CD14-positive monocyte (primary cell): ENCODE results near the gene ERGIC1. TPM values are rescaled to one million over a fixed set of nuclear protein-coding genes. Genes with fewer than 3 reads are reported as not detected.

Source experiments
- DNase-seq, 3 donors: peaks; one replicate each; pipeline ENCODE4 v3.0.0-alpha.2; 2011 to 2022
- H2AFZ ChIP-seq: 2 replicates; pipeline ENCODE4 v1.6.0; 2012; ENCODE audit warnings: mild to moderate bottlenecking, low read depth, low read length, inconsistent platforms; ENCODE audit not compliant: insufficient read depth, poor library complexity, severe bottlenecking
- H3K27ac ChIP-seq, 2 donors: 1 replicate in 1 of 2; 2 replicates in 1 of 2; pipeline ENCODE4 v1.5.1; 2012 to 2013; ENCODE audit warnings: low read length in 2 of 2, control low read depth in 1 of 2, inconsistent platforms in 1 of 2, low read depth in 1 of 2, mild to moderate bottlenecking in 1 of 2
- H3K27me3 ChIP-seq, 2 donors: one replicate each; pipeline versions ENCODE4 v1.6.0 to v1.6.1; 2011 to 2013; ENCODE audit warnings: low read length in 2 of 2; ENCODE audit not compliant: control insufficient read depth in 2 of 2, insufficient read depth in 2 of 2
- H3K36me3 ChIP-seq, 2 donors: replicated peaks in 1 of 2; 1 replicate in 1 of 2; 2 replicates in 1 of 2; pipeline versions ENCODE4 v1.5.1 to v1.6.1; 2012 to 2013; ENCODE audit warnings: low read length in 2 of 2, control low read depth in 1 of 2, inconsistent platforms in 1 of 2, mild to moderate bottlenecking in 1 of 2; ENCODE audit not compliant: insufficient read depth in 2 of 2, control insufficient read depth in 1 of 2
- H3K4me1 ChIP-seq, 2 donors: 1 replicate in 1 of 2; 2 replicates in 1 of 2; pipeline versions ENCODE4 v1.5.1 to v1.6.1; 2012 to 2013; ENCODE audit warnings: low read length in 2 of 2, control low read depth in 1 of 2, inconsistent platforms in 1 of 2, mild to moderate bottlenecking in 1 of 2, moderate library complexity in 1 of 2; ENCODE audit not compliant: insufficient read depth in 2 of 2, control insufficient read depth in 1 of 2
- H3K4me2 ChIP-seq: replicated peaks from 2 replicates; pipeline ENCODE3; 2012; ENCODE audit warnings: low read length, moderate library complexity, mild to moderate bottlenecking; ENCODE audit not compliant: poor library complexity, severe bottlenecking; ENCODE audit errors: extremely low read depth
- H3K4me3 ChIP-seq, 3 experiments: fragments of 200-600 bp in 1 of 3; sonication (generic) in 1 of 3; replicated peaks in 1 of 3; 1 replicate in 2 of 3; 2 replicates in 1 of 3; pipeline ENCODE4 v1.5.1; 2011 to 2013; ENCODE audit warnings: low read length in 3 of 3, mild to moderate bottlenecking in 3 of 3, control low read depth in 2 of 3, low read depth in 2 of 3, inconsistent platforms in 1 of 3, moderate library complexity in 1 of 3
- H3K79me2 ChIP-seq: 2 replicates; pipeline ENCODE4 v1.6.0; 2012; ENCODE audit warnings: mild to moderate bottlenecking, control low read depth, inconsistent platforms, low read length, moderate library complexity; ENCODE audit not compliant: insufficient read depth
- H3K9ac ChIP-seq: 2 replicates; pipeline ENCODE4 v1.6.0; 2017; ENCODE audit warnings: low read length, mild to moderate bottlenecking; ENCODE audit not compliant: insufficient read depth, poor library complexity, severe bottlenecking
- H3K9me3 ChIP-seq, 2 donors: replicated peaks in 1 of 2; 1 replicate in 1 of 2; 2 replicates in 1 of 2; pipeline versions ENCODE4 v1.5.1 to v1.6.1; 2012 to 2013; ENCODE audit warnings: low read length in 2 of 2, control low read depth in 1 of 2; ENCODE audit not compliant: control insufficient read depth in 1 of 2, insufficient read depth in 1 of 2
- H4K20me1 ChIP-seq: 2 replicates; pipeline ENCODE4 v1.6.0; 2012; ENCODE audit warnings: mild to moderate bottlenecking, low read length, control low read depth, moderate library complexity; ENCODE audit not compliant: insufficient read depth
- H3K27ac Mint-ChIP-seq, 7 donors: one replicate each; pipeline ENCODE4 v1.8.0; 2020; ENCODE audit warnings: mild to moderate bottlenecking in 7 of 7, mixed read lengths in 7 of 7, moderate library complexity in 6 of 7, inconsistent platforms in 2 of 7
- H3K27me3 Mint-ChIP-seq, 3 donors: one replicate each; pipeline ENCODE4 v1.8.0; 2021 to 2022; ENCODE audit warnings: low read depth in 3 of 3, mild to moderate bottlenecking in 3 of 3, mixed read lengths in 3 of 3, moderate library complexity in 3 of 3, inconsistent platforms in 1 of 3
- H3K36me3 Mint-ChIP-seq, 2 donors: one replicate each; pipeline ENCODE4 v1.8.0; 2020; ENCODE audit warnings: mixed read lengths in 2 of 2, inconsistent platforms in 1 of 2, mild to moderate bottlenecking in 1 of 2
- H3K4me1 Mint-ChIP-seq: one replicate; pipeline ENCODE4 v1.8.0; 2020; ENCODE audit warnings: mild to moderate bottlenecking, mixed read lengths
- H3K4me3 Mint-ChIP-seq, 2 donors: one replicate each; pipeline ENCODE4 v1.8.0; 2020; ENCODE audit warnings: mild to moderate bottlenecking in 2 of 2, mixed read lengths in 2 of 2, moderate library complexity in 1 of 2
- H3K9me3 Mint-ChIP-seq, 7 donors: one replicate each; pipeline ENCODE4 v1.8.0; 2020 to 2022; ENCODE audit warnings: mixed read lengths in 7 of 7, mild to moderate bottlenecking in 6 of 7, moderate library complexity in 6 of 7, inconsistent platforms in 2 of 7
- CTCF ChIP-seq: fragments of 200-600 bp; IDR thresholded peaks from one replicate; pipeline ENCODE4 v1.8.0; 2022; ENCODE audit warnings: antibody characterized with exemption, mild to moderate bottlenecking
- WGBS: methylation state at CpG from one replicate; pipeline ENCODE4 v1.1.5; 2013; ENCODE audit warnings: missing lambda C conversion rate; ENCODE audit not compliant: insufficient coverage; 5-methylcytosine and 5-hydroxymethylcytosine counted together
- intact Hi-C, 2 donors: fragments of 100-400 bp; cut with micrococcal nuclease; formaldehyde crosslinking; loops; one replicate each; pipeline versions ENCODE4 v1.15.0 to v1.15.1; 2023
- polyA plus RNA-seq, 3 donors: library from polyadenylated mRNA; depleted of rRNA in 1 of 3; unstranded in 2 of 3; stranded (reverse) in 1 of 3; fragments of 300-500 nt in 2 of 3; fragments of >200 nt in 1 of 3; fragmentation: Illumina TruSeq in 2 of 3; gene quantifications; 1 replicate in 2 of 3; 2 replicates in 1 of 3; pipeline ENCODE4 v1.2.3, GENCODE V29; 2012 to 2021
- small RNA-seq: library from RNA; depleted of rRNA; stranded (forward); fragments of <200 nt; gene quantifications from one replicate; pipeline ENCODE3, GENCODE V24; 2012; ENCODE audit warnings: low read depth; ENCODE audit not compliant: insufficient read length

Gene ERGIC1
- polyA plus RNA-seq, 3 donors, result 28.3 to 76.2 (median 34.1) TPM

GRCh38 chr5:172999974-173000373 lies 165.9 kb downstream of the ERGIC1 start:
- H3K79me2 ChIP-seq, result peaks cover 99% of the 10 kb centered on the region
- H3K27ac ChIP-seq, result peak overlapping the region in 1 of 2 donors; percentile 34
- peaks cover 36% of the 10 kb centered on the region for H3K4me1 Mint-ChIP-seq
- TF ChIP-seq CTCF, result no peak
- H3K27ac Mint-ChIP-seq, result peak overlapping the region in 2 of 7 donors; percentile 10 to 33
- no peaks in the 10 kb centered on the region for H3K27me3 ChIP-seq
- H3K4me3 Mint-ChIP-seq, result no peak overlapping the region
- peaks cover 0 to 2% (median 0%) of the 10 kb centered on the region in 7 donors for H3K9me3 Mint-ChIP-seq
- H3K4me1 ChIP-seq, result no peaks in the 10 kb centered on the region
- peaks cover 100% of the 10 kb centered on the region for H4K20me1 ChIP-seq
- peaks cover 40 to 63% of the 10 kb centered on the region in 2 donors for H3K36me3 Mint-ChIP-seq
- H3K36me3 ChIP-seq, result peaks cover 27 to 67% of the 10 kb centered on the region in 2 donors
- H3K4me3 ChIP-seq, result no peak overlapping the region
- H3K4me2 ChIP-seq, result no peak overlapping the region
- H2AFZ ChIP-seq, result no peak overlapping the region
- no peaks in the 10 kb centered on the region for H3K9me3 ChIP-seq
- intact Hi-C loops, result no loop called here
- no peaks in the 10 kb centered on the region for H3K27me3 Mint-ChIP-seq
- no peak for DNase-seq
- H3K9ac ChIP-seq, result no peak overlapping the region
- WGBS, result no CpG with 5 or more reads among the region's 1 CpG

GRCh38 chr5:173001229-173001841 lies 167.3 kb downstream of the ERGIC1 start:
- H3K36me3 ChIP-seq, result peaks cover 14 to 53% of the 10 kb centered on the region in 2 donors
- no peak for DNase-seq
- Mint-ChIP-seq H3K27me3 (no peaks in the 10 kb centered on the region), H3K4me1 (peaks cover 39% of the 10 kb centered on the region), H3K27ac (peak overlapping the region in 4 of 7 donors; percentile 4 to 70 (median 64)), H3K36me3 (peaks cover 32 to 52% of the 10 kb centered on the region in 2 donors), H3K4me3 (no peak overlapping the region), H3K9me3 (peaks cover 0 to 2% (median 0%) of the 10 kb centered on the region in 7 donors)
- H3K27me3 ChIP-seq, result no peaks in the 10 kb centered on the region
- H3K4me1 ChIP-seq, result no peaks in the 10 kb centered on the region
- intact Hi-C loops, result no loop called here
- H3K9me3 ChIP-seq, result no peaks in the 10 kb centered on the region
- H4K20me1 ChIP-seq, result peaks cover 100% of the 10 kb centered on the region
- peaks cover 99% of the 10 kb centered on the region for H3K79me2 ChIP-seq
- peak overlapping the region in 1 of 2 donors; percentile 32 for H3K27ac ChIP-seq
- no peak overlapping the region for H2AFZ ChIP-seq
- no peak overlapping the region for H3K9ac ChIP-seq
- H3K4me3 ChIP-seq, result no peak overlapping the region
- H3K4me2 ChIP-seq, result no peak overlapping the region
- TF ChIP-seq CTCF, result no peak
- WGBS, result 71% methylated on average over 7 of the region's 9 CpGs

Small RNAs within 50 kb of the gene (small RNA-seq; reads per million reads assigned to genes)
- gene AC022217.4, result not detected

Other genes with a start within 250 kb of the ERGIC1 start
- gene NEURL1B, start 193.0 kb upstream of the ERGIC1 start, polyA plus RNA-seq, result under 1 TPM in 1 of 3 donors, not detected in 2; 0.01 TPM
- 1,000 to 10,000 TPM; 1,963 to 4,884 (median 3,954) TPM for gene DUSP1, start 63.1 kb upstream of the ERGIC1 start, polyA plus RNA-seq
- 10 to 100 TPM; 31.5 to 60.9 (median 58.6) TPM for gene RPL26L1, start 125.2 kb downstream of the ERGIC1 start, polyA plus RNA-seq
- 100 to 1,000 TPM; 216 to 760 (median 698) TPM for gene ATP6V0E1, start 149.5 kb downstream of the ERGIC1 start, polyA plus RNA-seq
- 10 to 100 TPM; 23.1 to 27.6 (median 23.6) TPM for gene CREBRF, start 222.1 kb downstream of the ERGIC1 start, polyA plus RNA-seq